HG03558 (cell line): ENCODE results near the gene SDC4.
"Not testable (repeated sequence)": the region's sequence is repeated elsewhere in the genome, so short reads cannot be mapped to it uniquely, and the experiment has no call there.

Experiments
- ATAC-seq: cut with Tn5 transposase; IDR thresholded peaks from one replicate; pipeline ENCODE4 v1.9.1; 2021; ENCODE audit warnings: moderate number of reproducible peaks; ENCODE audit not compliant: unreplicated experiment; ENCODE audit errors: extremely low read depth

Gene SDC4

GRCh38 chr20:45365444-45365970, 17.3 kb upstream of the SDC4 start:
- no peak for ATAC-seq

- ATAC-seq = no peak
These were observed 15.6 kb upstream of the SDC4 start for GRCh38 chr20:45363611-45364492.

GRCh38 chr20:45362804-45363610, 14.8 kb upstream of the SDC4 start, which contains the start of gene SYS1:
SYS1 (plus strand) TSS chr20:45363156; CDS start chr20:45363532, 376 bp downstream.
- ATAC-seq = peak; percentile 77

- ATAC-seq = no peak
These were observed 13.6 kb upstream of the SDC4 start for GRCh38 chr20:45361793-45362192.

- no peak for ATAC-seq
These were observed 11.4 kb upstream of the SDC4 start for GRCh38 chr20:45359406-45360148.

- no peak for ATAC-seq
These were observed 10.8 kb upstream of the SDC4 start for GRCh38 chr20:45359069-45359405.

- ATAC-seq = no peak
These were observed 10.3 kb upstream of the SDC4 start for GRCh38 chr20:45358282-45359068.

- ATAC-seq = no peak
These were observed 7.2 kb upstream of the SDC4 start for GRCh38 chr20:45355209-45356084.

GRCh38 chr20:45354423-45355208, 6.4 kb upstream of the SDC4 start:
- ATAC-seq = no peak

- no peak for ATAC-seq
These were observed 5.5 kb upstream of the SDC4 start for GRCh38 chr20:45353746-45354145.

GRCh38 chr20:45352729-45353128, 4.5 kb upstream of the SDC4 start:
- no peak for ATAC-seq

- not testable (repeated sequence) for ATAC-seq
These were observed 2.6 kb upstream of the SDC4 start for GRCh38 chr20:45350795-45351194.

- no peak for ATAC-seq
These were observed 2.0 kb upstream of the SDC4 start for GRCh38 chr20:45350217-45350616.

- ATAC-seq = no peak
These were observed 808 bp downstream of the SDC4 start for GRCh38 chr20:45347297-45347935.

GRCh38 chr20:45346851-45347250, 1.4 kb downstream of the SDC4 start:
- no peak for ATAC-seq

- ATAC-seq = no peak
These were observed 1.9 kb downstream of the SDC4 start for GRCh38 chr20:45346291-45346718.
